ENCODE data around the gene HEYL.

HEYL gene

DNA sequence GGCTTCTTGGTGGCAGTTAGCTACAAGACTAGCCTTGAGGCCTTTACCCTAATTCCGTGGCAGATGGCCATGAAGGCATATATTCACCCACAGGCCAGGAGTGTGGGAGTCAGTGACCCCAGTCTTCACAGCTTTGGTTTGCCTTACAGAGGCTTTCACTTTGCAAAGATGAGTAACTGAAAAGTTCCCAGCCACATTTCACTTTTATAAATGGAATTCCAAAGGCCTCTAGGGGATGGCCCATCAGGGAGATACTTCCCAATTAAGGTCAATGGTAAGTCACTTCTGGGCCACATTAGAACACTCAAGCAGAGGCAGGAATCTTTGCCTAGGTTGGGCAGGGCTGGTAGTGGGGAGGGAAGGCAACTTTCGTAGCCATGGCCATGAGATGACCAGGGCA is 13.1 kb upstream of the HEYL start:
- TF ChIP-seq, protein P1, sequence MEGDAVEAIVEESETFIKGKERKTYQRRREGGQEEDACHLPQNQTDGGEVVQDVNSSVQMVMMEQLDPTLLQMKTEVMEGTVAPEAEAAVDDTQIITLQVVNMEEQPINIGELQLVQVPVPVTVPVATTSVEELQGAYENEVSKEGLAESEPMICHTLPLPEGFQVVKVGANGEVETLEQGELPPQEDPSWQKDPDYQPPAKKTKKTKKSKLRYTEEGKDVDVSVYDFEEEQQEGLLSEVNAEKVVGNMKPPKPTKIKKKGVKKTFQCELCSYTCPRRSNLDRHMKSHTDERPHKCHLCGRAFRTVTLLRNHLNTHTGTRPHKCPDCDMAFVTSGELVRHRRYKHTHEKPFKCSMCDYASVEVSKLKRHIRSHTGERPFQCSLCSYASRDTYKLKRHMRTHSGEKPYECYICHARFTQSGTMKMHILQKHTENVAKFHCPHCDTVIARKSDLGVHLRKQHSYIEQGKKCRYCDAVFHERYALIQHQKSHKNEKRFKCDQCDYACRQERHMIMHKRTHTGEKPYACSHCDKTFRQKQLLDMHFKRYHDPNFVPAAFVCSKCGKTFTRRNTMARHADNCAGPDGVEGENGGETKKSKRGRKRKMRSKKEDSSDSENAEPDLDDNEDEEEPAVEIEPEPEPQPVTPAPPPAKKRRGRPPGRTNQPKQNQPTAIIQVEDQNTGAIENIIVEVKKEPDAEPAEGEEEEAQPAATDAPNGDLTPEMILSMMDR (IDR thresholded peaks at IDR 0.05; ENCODE audit: low read depth, low read length, missing control alignments) = no peak
- no peak overlapping the region for H3K4me3 ChIP-seq (ENCODE audit: low read depth, low read length)
- DNase-seq (ENCODE audit: low read depth) = no peak

DNA sequence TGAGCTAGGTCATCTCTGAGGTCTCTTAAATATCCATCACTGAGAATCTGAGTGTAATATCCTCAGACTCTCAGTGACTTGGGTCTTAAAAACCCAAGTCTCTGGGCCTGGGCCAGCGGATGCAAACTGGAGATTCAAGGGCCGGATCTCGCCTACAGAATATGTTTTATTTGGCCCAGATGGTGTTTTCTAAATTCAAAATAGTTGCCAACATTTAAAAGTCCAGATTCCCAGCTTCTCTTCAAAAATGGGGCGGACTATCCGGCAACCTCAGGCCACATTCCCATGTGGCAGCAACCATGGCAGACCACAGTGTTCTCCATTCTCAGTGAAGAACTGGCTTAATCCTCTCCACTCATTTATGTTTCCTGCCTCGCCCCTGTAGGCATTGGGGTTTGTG is 12.7 kb upstream of the HEYL start:
- no peak overlapping the region for H3K4me3 ChIP-seq (ENCODE audit: low read depth, low read length)
- TF ChIP-seq, protein P1 (IDR thresholded peaks at IDR 0.05; ENCODE audit: low read depth, low read length, missing control alignments) = no peak
- no peak for DNase-seq (ENCODE audit: low read depth)

DNA sequence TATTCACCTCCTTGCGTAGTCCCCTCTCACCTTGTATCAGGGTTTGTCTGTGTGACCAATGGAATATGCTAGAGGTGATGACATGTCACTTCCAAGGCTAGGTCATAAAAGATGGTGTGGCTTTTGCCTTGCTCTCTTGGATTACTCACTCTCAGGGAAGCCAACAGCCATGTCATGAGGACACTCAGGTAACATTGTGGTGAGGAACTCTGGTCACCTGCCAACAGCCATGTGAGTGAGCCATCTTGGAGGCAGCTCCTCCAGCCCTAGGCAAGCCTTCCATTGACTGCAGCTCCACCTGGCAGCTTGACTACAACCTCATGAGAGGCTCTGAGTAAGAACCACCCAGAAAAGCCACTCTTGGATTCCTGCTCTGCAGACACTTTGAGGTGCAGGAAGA is 11.0 kb upstream of the HEYL start:
- TF ChIP-seq, protein P1 (IDR thresholded peaks at IDR 0.05; ENCODE audit: low read depth, low read length, missing control alignments) = no peak
- no peak overlapping the region for H3K4me3 ChIP-seq (ENCODE audit: low read depth, low read length)
- no peak for DNase-seq (ENCODE audit: low read depth)

DNA sequence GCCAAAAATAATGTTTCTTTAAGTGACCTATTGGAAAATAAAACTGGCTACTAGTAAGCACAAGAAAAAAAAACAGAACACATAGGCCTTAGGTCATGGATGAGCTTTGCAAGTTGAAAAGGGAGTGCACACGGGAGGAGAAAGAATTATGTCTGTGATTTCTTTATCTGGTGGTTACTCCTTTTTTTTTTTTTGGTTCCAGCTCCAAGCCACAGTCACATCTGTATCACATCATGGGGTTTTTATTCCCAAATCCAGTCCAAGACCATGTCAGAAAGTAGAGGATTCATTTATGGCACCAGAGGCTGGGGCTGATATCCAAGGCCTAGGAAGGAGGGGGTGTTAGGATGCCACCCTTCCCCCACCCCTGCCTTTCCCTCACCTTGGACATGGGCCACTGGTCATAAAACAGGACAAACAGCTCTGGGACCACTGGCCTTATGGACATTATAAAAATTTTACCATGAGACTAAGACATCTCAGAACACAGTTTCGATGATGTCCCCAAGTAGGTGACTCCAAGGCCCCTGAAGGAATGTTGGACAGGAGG is 10.3 kb upstream of the HEYL start:
- DNase-seq (ENCODE audit: low read depth) = no peak
- H3K4me3 ChIP-seq (ENCODE audit: low read depth, low read length) = no peak overlapping the region
- TF ChIP-seq, protein P1 (IDR thresholded peaks at IDR 0.05; ENCODE audit: low read depth, low read length, missing control alignments) = no peak

DNA sequence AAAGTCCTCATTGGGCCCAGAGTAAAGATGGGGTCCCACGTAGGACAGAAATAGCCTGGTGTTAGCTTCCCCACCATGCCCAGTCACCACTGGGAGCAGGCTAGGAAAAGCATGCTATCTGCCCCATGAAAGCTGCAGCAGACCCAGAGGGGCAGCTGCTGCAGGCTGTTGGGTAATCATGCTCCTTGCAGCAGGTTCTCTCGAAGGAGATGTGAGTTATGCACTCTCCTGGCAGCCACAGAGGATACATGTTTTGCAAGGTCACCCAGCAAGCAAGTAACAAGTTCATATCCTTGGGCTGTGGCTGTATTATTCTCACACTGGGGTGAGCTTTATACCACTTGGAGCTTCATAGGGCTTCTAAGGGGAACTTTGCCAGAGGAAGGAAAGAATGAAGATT is 9.1 kb upstream of the HEYL start:
- DNase-seq (ENCODE audit: low read depth) = no peak
- TF ChIP-seq, protein P1 (IDR thresholded peaks at IDR 0.05; ENCODE audit: low read depth, low read length, missing control alignments) = no peak
- H3K4me3 ChIP-seq (ENCODE audit: low read depth, low read length) = no peak overlapping the region

DNA sequence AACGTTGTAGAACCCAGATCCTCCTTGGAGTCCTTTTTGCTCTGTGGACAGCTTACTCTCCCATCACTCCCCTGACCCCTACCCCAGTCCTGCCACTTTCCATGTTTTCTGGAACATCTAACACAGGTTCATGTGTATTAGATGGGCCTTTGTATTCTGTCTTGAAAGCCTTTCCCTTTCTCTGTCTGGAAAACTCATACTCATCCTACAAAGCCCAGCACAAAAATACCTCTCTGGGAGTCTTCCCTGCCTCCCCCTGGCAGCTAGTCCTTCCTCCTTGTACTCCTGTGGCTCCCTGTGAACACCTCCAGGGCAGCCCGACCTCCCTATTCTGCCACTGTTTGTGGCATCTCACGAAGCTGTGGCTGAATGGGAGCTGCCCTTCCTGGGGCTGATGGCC is 7.8 kb upstream of the HEYL start:
- H3K4me3 ChIP-seq (ENCODE audit: low read depth, low read length) = no peak overlapping the region
- DNase-seq (ENCODE audit: low read depth) = no peak
- TF ChIP-seq, protein P1 (IDR thresholded peaks at IDR 0.05; ENCODE audit: low read depth, low read length, missing control alignments) = no peak
